Inflammatory macrophage treated with lipopolysaccharide for 1 hour (primary cell): Measurements from ENCODE around the gene HERC3.

Experiments used
- DNase-seq, 2 donors: peaks; one replicate each; pipeline ENCODE4 v3.0.0-alpha.2; 2020 to 2022

HERC3 gene

DNA sequence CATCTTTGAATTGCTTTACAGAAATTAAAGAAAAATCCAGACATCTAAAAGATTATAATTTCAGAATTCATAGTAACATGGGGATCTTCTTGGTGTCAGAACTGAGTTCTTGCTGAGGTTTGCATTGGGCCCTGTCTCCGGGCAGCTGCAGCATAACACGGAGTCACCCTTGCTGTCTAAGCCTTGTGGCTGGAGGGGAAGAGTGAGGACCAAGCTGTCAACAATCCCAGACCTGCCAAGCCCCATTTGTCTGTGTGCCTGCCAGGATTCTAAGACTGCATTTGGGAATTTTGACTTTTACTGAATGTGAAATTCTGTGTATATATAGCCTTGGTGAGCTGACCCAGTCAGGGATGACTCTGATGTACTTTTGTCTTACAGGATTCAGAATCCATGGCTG, 130.5 kb downstream of the HERC3 start:
- no peak for DNase-seq

DNA sequence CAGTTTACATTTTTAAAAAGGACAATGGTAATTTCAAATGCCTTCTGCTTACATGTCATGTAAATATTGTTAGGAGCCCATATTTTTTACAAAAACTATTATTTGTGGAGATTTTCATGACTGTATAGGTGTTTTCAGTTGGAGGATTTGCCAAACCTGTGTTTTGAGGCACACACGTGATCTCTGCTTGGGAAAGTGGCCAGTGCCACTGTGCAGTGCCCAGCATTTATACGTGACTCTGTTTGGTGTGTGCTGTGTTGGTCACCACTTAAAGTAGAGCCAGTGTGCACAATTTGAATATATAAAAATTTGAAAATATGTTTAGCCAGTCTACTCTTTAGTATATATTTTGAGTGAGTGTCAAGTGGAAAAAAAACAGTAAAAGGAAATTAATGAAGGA, 132.1 kb downstream of the HERC3 start:
- DNase-seq = no peak

DNA sequence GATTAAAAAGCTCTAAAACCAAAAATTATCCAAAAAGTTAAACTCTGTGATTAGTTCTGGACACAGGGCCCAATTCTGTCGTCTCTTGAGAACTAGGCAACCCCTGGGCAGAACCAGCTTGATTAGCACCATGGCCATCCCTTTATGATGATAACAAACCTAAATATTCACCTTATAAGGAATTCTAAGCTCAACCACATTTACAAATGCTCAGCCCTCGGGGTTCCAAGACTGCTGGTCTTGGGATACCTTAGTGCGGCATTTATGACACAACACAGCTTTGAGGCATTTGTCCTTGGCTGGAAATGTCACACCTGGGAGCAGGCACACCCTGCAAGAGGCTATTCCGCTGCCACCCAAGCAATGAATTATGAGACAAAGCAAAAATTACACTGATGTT, 132.9 kb downstream of the HERC3 start:
- DNase-seq = no peak

DNA sequence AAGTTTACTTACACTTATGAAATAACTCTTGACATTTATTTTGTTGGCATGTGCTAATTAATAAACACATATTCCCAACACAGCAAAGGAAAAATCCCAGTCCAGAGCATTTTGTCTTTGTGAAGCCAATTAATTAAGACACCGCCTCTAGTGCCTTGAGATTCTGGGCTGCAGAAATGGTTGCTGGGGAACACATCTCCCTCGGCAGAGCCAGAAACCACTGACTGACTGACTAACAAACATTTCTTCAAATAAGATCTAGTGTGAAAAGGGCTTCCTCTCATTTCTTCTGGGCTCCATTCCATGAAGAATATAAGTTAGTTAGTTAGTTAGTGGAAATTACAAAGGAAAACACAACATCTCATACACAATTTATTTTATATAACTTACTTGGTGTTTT, 133.7 kb downstream of the HERC3 start:
- no peak for DNase-seq

DNA sequence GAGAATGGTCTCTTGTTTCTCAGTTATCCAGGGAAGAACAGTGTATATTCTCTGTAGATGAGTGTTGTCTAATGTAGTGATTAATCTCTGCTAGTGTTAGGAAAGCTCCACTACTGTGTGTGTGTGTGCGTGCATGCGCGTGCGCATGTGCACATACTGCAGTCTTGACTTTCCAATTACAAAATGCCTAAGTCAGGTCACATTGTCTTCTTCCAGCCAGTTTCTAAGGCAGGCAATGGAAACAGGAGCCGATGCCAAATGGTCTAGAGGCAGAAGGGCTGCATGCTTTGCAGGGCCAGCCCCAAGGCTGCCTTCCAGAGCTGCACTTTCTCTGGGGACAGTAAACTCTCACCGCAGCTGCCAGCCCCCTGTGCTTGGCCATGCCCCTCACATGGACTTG, 135.9 kb downstream of the HERC3 start:
- no peak for DNase-seq

DNA sequence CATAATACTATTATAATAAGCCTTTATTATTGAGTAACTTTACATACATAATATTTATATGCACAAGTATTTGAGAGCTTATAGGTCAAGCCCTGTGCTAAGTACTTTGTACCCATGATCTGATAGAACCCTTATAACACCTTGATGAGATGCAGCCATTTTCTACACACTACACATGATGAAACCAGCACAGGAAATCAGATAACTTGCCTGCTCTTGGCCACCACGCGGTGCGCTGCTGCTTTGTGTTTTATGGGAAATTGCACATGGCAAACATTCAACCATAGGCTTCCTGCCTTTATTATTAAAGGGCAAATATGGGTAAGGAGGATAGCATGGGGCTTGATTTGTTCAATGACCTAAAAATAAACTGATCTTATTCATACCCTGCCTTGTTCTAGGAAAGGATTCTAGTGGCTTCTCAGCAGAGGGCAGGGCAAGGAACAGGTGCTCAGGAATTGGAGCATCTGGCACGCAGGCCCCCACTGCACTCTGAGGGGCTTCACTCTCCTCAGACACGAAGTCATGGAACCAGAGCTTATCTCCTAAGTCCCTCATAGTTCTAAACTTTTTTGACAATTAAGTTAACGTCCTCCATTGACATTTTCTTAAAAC, 137.0 kb downstream of the HERC3 start:
- DNase-seq = no peak

DNA sequence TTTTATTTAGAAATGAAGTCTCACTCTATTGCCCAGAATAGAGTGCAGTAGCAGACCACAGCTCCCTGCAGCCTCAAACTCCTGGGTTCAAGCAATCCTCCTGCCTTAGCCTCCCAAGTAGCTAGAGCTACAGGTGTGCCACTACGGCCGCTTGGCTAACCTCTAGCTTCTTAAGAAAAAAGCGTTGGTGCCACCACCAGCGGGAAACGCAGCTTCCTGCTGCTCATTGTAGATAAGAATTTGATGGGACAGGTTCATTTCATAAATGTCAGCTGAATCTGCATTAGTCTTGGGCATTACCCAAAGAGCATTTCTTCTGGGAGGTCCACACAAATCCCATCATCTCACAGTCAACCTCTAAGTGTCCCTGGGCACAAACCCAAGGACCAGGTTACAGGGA, 138.5 kb downstream of the HERC3 start:
- no peak for DNase-seq

DNA sequence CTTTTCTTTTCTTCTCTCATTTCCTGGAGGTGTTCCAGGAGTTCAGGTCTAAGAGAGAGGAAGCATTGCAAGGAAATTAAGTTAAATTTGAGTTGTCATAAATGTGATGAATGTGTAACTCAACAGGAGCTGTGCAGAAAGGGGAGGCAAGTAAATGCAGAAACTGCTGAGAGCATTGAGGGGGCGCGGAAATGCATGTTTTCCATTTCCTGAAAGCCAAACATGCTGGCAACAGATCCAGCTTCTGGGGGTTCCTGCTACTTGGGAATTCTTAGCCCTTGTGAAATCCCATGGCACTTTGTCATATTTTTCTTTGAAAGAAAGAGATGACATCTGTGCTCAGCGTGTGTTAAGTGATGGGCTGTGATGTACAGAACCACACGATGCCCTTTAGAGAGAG, 139.1 kb downstream of the HERC3 start:
- DNase-seq = no peak

DNA sequence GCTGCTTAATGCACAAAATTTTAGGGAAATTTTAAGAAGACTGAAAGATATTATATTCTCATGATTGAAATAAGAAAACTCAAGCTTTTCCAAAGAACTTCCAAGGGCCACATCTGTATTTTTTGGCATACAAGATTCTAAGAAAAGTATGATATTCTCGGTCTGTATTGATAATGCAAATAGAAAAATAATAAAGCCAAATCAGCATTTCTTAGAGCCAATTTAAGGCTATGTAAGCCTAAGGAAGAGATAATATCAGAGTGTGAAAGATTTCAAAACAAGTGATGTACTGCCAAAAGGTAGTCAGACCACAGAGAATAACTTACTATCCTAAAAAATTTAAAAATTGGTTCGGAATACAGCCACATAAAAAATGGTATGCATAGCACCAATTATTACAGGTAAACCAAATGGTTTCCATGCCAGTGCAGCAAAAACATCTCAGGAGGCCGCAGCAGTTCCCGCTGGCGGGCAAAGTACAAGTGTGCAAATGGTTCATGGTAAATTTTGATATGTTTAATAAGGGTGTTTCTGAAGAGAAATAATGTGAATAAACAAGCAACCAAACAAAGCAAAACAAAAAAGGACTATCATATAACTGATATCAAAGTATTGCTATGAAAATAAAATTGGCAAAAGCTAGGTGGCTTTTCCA, 140.6 kb downstream of the HERC3 start:
- DNase-seq = no peak

DNA sequence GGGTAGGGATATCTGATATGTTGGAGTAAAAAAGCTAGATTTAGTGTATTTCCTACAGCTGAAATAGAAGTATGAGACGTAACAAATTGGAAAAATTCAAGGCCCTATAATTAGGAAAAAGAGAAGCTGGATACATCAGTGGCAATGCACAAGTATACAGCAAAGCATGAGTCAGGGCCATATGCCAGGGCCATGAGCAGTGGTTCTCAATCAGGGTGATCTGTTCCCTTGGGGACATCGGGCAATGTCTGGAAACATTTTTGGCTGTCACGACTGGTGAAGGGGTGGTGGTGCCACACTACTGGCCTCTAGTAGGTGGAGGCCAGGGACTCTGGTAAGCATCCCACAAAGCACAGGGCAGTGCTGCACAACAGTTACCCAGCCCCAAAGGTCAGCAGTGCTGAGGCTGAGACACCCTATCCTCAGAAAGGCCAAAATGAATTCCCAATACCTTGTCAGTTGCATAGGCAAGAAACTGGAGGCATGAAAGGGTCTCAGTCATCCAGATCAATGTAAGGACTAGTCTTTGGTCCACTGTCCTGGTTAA, 142.2 kb downstream of the HERC3 start:
- DNase-seq = no peak

DNA sequence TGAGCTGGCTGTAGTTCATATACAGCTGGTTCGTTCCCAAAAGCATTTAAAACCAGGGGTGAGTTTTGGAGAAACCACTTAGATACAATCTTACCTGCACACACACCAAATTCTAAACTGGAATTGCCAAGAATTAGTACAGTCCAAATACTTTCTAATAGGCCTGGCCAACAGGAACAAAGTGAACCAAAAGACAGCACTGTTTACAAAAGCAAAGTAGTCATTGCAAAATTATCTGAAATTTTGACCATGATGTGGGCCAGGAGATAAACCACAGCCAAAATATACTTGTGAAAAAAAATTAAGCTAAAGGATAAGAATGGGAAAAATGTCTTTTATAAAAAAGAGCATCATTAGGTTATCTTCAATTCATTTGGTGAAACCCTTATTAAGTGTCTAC, 143.3 kb downstream of the HERC3 start:
- no peak for DNase-seq

DNA sequence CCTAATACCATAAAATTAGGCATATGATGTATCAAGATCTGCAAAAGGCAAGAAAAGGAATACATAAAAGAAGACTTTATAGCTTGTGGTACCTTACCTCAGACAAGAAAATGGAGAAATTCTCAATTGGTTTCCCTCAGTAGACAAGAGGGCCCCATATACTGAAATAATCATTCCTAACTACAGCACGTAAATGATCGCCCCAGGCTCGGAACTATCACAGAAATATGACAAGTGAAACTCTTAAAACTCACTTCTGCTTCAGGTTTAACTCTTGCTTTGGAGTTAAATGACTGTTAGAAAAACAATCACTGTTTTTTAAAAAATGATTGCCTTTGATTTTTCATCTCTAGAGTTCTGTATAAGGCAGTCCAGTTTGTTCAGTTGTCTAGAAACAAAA, 144.0 kb downstream of the HERC3 start:
- DNase-seq = no peak

DNA sequence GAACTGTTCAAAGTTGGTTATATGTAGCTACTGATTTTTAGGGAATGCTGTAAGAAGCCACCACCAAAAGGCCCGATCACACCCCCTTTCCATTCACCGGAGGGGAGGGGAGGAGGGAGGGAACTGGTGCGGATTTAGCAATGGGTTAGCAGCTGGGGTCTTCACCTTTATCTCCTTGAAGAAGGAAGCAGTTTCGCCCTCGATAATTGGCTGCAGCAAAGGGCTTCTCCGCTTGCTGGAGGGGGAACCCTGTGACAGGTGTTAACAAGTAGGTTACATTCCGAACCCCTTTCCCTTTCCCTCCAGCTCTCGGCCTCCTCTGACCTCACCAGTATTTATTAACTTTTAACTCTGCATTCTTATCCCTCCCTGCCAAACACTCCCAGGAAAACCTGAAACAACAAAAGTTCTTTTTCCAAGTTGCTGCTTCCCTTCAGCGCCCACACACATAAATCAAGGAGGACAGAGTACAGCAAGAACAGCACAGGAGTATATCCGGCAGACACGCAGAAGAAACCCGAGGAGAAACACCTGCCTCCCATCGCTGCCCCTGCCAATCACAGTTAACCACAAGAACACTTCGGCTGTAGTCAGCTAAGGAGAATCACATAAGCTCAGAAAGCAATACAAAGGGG, 145.1 kb downstream of the HERC3 start:
- no peak for DNase-seq

DNA sequence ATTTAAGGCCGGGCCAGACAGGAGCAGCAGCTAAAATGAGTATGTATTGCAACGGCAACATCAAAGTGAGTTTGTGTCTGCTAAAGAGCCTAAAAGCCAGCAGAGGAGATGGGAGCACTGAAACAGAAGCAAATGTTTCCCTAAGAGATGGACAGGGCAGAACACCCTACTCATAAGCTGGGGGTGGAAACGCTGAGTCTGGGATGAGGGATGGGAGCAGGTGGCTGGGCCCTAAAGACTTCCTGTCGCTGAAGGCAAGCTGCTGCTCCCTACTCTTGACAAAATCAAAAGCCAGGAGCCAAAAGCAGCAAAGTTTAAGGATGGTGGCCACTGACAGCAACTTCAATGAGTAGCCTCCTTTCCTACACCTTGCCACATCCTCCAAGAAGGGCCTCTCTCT, 145.9 kb downstream of the HERC3 start:
- DNase-seq = no peak

DNA sequence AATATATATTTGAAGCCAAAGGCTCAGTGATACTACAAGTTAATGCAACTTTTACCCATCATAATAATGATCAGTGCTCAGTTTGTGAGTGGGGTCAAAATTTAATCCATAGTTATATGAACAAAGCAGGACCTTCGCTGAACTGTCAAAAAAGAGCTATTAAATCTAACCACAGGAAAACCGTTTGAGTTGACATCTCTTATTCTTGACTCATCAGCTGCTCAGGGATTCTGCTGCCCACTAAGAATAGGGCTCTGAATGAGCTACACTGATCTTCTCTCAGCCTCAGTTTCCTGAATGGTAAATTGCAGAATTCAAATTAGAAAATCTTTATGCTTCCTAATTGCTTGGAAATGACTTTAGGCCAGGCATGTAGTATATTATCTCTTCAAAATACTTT, 150.3 kb downstream of the HERC3 start:
- DNase-seq = no peak

DNA sequence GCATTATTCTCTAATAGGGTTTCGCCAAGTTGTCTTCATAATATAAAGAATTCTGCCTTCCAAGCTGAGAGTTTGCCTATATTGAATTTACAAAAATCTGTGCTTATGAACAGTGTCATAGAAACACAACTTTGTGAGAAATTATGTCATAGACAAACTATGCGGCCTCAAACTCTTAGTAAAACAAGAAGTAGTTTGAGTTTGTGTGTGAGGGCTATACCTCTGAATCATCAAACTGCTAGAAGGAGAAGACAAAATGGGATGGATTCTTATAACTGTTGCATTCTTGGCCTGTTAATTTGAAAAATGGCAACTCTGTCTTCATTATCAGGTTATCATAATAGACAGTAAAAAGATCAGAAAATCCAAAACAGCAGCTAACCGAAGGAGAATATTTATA, 151.4 kb downstream of the HERC3 start:
- DNase-seq = no peak

DNA sequence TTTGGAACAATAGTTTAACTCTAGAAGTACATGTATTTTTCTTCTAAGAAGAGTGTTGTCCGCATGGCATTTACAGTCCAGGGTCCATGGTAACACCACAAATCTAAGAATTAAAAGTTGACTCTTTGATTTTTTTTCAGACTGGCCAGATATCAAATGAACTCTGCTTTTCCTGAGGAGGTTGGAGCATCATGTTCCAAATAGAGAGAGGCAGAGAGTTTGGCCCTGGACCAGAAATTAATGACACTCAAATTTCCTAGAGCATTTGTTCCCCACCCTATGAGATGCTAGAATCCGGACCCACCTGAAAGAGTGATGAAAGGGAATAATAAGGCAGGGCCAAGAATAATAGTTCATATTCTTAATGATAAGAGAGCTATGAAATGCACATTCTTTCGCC, 152.3 kb downstream of the HERC3 start:
- no peak for DNase-seq

DNA sequence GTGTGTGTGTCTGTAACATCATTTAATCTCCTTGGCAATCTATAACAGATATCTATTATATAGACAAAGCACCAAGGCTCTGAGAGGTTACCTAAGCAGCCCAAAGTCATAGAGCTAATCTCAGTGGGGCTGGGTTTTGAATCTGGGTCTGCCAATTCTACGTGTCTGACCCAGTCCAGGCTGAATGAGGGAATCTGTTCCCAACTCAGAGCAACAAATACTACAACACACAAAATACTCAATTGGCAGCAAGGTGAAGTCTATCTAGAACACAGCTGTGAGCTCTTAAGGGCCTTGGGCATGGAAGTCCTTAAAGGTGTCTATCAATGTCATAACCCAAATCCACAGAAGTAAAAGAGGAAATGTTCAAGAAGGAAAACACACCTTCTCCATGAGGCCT, 152.9 kb downstream of the HERC3 start:
- no peak for DNase-seq

DNA sequence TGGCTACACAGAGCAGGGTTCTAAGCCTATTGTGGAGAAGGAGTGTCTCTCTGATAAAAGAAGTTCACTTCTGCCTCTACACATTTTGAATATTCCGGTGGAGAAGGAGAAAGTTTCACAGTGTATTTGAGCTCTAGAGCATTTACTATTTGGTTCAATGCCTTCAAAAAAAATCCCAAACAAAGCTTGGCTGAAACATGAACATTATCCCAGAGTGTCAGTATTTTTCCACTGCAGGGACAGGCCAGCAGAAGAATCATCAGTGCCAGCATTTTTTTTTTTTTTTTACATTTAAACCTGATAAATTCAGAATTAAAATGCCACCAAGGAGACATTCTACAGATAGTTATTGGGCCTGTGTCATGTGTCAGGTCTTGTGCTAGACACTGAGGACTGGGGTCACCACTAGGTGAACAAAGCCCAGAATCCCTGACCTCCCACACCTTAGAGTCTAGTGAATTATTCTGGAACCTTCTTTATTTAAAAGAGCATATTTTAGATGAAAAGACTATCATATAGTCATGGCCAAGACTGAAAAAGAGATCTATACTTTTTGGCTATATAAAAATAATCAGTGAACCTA, 153.4 kb downstream of the HERC3 start:
- no peak for DNase-seq

DNA sequence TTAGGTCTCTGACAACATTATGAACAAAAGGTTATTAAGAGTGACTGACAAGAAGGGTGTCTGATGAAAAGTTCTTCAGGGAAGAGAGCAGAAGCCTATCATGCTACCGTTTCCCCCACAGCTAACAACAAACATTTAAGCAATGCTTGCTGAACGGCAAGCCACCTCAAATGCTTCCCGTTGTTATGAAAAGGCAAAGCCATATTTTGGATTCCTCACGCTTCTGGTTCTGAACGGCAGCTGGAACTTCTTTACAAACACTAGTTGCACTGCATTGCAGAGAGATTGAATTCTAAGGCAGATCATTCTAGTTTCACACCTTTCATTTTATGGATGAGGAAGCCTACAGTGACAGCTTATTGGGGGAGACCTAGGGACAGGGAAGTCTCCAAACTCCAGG, 153.9 kb downstream of the HERC3 start:
- no peak for DNase-seq

DNA sequence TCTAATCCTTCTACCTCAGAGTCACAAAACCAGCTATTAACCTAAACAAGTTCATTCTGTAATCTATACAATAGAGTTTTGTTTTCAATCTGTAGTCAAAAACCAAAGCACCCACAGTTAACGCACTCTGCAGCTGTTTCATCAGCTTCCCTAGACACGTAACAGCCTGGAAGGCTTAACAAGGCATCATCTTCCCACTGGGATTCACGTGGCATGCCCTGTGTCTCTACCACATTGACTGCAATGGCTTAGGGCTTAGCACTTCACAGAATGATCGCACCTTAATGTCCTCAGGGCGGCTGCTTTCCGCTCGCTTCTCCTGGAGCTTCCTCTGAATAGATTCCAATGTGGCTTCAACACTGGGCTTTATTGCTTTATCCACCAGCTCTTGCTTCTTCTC, 155.1 kb downstream of the HERC3 start:
- no peak for DNase-seq

DNA sequence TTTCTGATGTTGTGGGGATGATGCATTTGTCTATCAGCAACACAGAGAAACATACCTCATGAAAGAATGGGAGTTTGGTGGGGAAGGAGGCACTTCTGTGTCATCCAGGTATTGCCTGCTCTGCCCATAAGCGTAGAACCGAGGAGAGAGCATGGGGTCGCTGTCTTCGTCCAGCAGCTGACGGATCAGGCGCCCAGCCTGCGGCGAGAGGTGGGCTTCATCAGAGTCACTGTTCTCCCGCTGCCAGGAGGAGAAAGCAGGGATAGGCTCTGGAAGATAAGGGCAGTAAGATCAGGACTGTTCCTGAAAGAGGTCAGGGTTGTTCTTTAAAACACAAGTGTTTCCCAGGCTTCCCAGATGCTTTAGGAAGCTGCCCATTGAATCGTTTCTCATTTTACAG, 158.1 kb downstream of the HERC3 start:
- no peak for DNase-seq

DNA sequence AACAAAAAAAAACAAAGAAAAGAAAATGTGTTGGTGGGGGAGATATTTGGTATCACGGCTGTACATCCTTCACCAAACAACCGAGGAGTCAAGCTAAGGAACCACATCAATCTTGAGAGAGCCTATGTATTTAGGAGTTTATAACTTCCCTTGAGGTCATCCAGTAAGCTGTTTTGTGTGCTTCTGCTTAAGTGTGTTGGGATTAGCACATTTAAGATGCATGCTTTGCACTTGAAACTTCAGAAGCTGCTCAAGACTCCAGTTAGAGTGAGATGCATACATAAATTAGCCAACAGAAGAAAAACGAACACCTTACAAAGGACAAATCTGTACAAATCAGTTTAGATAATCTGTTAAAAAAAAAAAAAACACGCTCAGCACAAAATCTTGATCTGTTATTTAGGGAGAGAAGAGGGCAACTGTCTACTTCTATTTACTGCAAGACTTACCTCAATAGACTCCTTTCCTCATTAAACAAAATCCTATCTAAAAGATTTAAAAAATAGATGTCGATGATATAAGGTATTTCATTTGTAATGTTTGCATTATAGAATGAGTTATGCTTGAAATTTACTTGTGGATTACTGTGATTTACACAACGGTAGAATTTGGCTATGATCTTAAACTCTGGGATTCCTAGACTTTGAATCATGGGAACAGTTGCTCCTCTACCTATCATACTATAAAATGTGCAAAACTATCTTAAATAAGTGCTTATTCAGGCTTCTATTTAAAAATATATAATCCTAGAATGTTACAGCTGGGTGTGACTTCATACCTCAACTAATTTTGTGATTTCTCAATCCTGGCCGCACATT, 159.2 kb downstream of the HERC3 start:
- no peak for DNase-seq
